Calu3 (cell line): ENCODE data around the gene MAP4K3. TPM values are rescaled to one million over a fixed set of nuclear protein-coding genes. Genes with fewer than 3 reads are reported as not detected.

Experiments used
- BruUV-seq: library from RNA; stranded (reverse); fragments of 400-500 nt; replicated peaks from 2 replicates; lab custom pipeline; 2021; lab: Mats Ljungman, UMichigan
- CTCF ChIA-PET: fragments of 300-600 bp; sonication (Branson Sonifier 250); formaldehyde crosslinking; loops from one replicate; lab custom pipeline; 2022; ENCODE audit warnings: antibody characterized with exemption; lab: Charles Lee
- DNase-seq: peaks from one replicate; pipeline ENCODE4 v3.0.0; 2022
- H3K27ac Mint-ChIP-seq: one replicate; pipeline ENCODE4 v1.8.0; 2022; ENCODE audit warnings: mixed read lengths; ENCODE audit not compliant: unreplicated experiment
- H3K27me3 Mint-ChIP-seq: one replicate; pipeline ENCODE4 v1.8.0; 2022; ENCODE audit warnings: mixed read lengths; ENCODE audit not compliant: unreplicated experiment
- H3K36me3 Mint-ChIP-seq: one replicate; pipeline ENCODE4 v1.8.0; 2022; ENCODE audit warnings: mild to moderate bottlenecking, moderate library complexity, mixed read lengths; ENCODE audit not compliant: insufficient read depth, unreplicated experiment
- H3K4me1 Mint-ChIP-seq: one replicate; pipeline ENCODE4 v1.8.0; 2022; ENCODE audit warnings: mild to moderate bottlenecking, low read depth, mixed read lengths; ENCODE audit not compliant: unreplicated experiment
- H3K4me3 Mint-ChIP-seq: one replicate; pipeline ENCODE4 v1.8.0; 2022; ENCODE audit warnings: mild to moderate bottlenecking, low read depth, moderate library complexity, mixed read lengths; ENCODE audit not compliant: unreplicated experiment
- H3K9me3 Mint-ChIP-seq: one replicate; pipeline ENCODE4 v1.8.0; 2022; ENCODE audit warnings: low read depth, mixed read lengths; ENCODE audit not compliant: unreplicated experiment
- CTCF ChIP-seq: fragments of 200-600 bp; IDR thresholded peaks from one replicate; pipeline ENCODE4 v1.8.0; 2022; ENCODE audit warnings: antibody characterized with exemption; ENCODE audit not compliant: unreplicated experiment
- intact Hi-C: fragments of 100-400 bp; cut with micrococcal nuclease; formaldehyde crosslinking; loops from one replicate; pipeline ENCODE4 v1.10.0; 2022; ENCODE audit not compliant: unreplicated experiment
- total RNA-seq: library from RNA; stranded (reverse); gene quantifications from 2 replicates; pipeline ENCODE4 v1.2.3, GENCODE V29; 2022

Gene MAP4K3
- total RNA-seq, 1 experiment from 2014 or later = 30.7 TPM

GRCh38 chr2:39418491-39418890 lies 18.6 kb downstream of the MAP4K3 start:
- intact Hi-C loops = no loop called here

GRCh38 chr2:39416140-39416539 lies 20.9 kb downstream of the MAP4K3 start:
- CTCF ChIA-PET = no interaction called here
- H3K4me1 Mint-ChIP-seq = peaks cover 46% of the 10 kb centered on the region
- H3K27me3 Mint-ChIP-seq = no peaks in the 10 kb centered on the region
- DNase-seq = no peak
- H3K27ac Mint-ChIP-seq = no peak overlapping the region
- no peak overlapping the region for H3K4me3 Mint-ChIP-seq
- no peaks in the 10 kb centered on the region for H3K9me3 Mint-ChIP-seq
- H3K36me3 Mint-ChIP-seq = no peaks in the 10 kb centered on the region
- no peak for TF ChIP-seq CTCF
- intact Hi-C loops = no loop called here
- BruUV-seq = no TSS peak

More at GRCh38 chr2:39418491-39418890, 18.6 kb downstream of the MAP4K3 start:
- no peak for TF ChIP-seq CTCF
- DNase-seq = no peak
- no peak overlapping the region for H3K4me3 Mint-ChIP-seq
- H3K4me1 Mint-ChIP-seq = peaks cover 37% of the 10 kb centered on the region
- BruUV-seq = no TSS peak
- H3K27me3 Mint-ChIP-seq = no peaks in the 10 kb centered on the region
- H3K9me3 Mint-ChIP-seq = no peaks in the 10 kb centered on the region
- no peak overlapping the region for H3K27ac Mint-ChIP-seq
- no peaks in the 10 kb centered on the region for H3K36me3 Mint-ChIP-seq
- CTCF ChIA-PET = no interaction called here

- CTCF ChIA-PET = no interaction called here
- H3K4me1 Mint-ChIP-seq = peaks cover 54% of the 10 kb centered on the region
- no peak overlapping the region for H3K27ac Mint-ChIP-seq
- H3K4me3 Mint-ChIP-seq = no peak overlapping the region
- H3K36me3 Mint-ChIP-seq = no peaks in the 10 kb centered on the region
- no peak for DNase-seq
- intact Hi-C loops = no loop called here
- BruUV-seq = no TSS peak
- TF ChIP-seq CTCF = no peak
- H3K9me3 Mint-ChIP-seq = no peaks in the 10 kb centered on the region
- no peaks in the 10 kb centered on the region for H3K27me3 Mint-ChIP-seq
Observed at GRCh38 chr2:39413063-39413737, 23.9 kb downstream of the MAP4K3 start.

GRCh38 chr2:39411181-39411944 lies 25.7 kb downstream of the MAP4K3 start:
- Mint-ChIP-seq H3K27me3 (no peaks in the 10 kb centered on the region), H3K27ac (peak overlapping the region; percentile 87), H3K36me3 (no peaks in the 10 kb centered on the region), H3K4me1 (peaks cover 50% of the 10 kb centered on the region), H3K4me3 (peak overlapping the region; percentile 55), H3K9me3 (no peaks in the 10 kb centered on the region)
- DNase-seq = peak; percentile 14
- CTCF ChIA-PET = interaction anchor here (0.5 to 1.0 kb wide), 3 partner anchors 15 to 230 kb away, joined by 3 to 7 read pairs (median 4); no protein-coding TSS in a partner anchor
- intact Hi-C loops = no loop called here
- BruUV-seq = TSS peak; percentile 10
- TF ChIP-seq CTCF = no peak
